Fibroblast of the aortic adventitia (primary cell): ENCODE measurements around the gene KAT6B. TPM values are rescaled to one million over a fixed set of nuclear protein-coding genes. Genes with fewer than 3 reads are reported as not detected.

Source experiments
- DNase-seq: peaks from one replicate; pipeline ENCODE4 v3.0.0-alpha.2; 2010; ENCODE audit warnings: low read depth
- H3K4me3 ChIP-seq: 2 replicates; pipeline ENCODE4 v1.5.1; 2011; ENCODE audit warnings: low read depth, mild to moderate bottlenecking, control low read depth, low read length, moderate library complexity
- CTCF ChIP-seq: IDR thresholded peaks from 2 replicates; pipeline ENCODE4 v1.5.1; 2011; ENCODE audit warnings: mild to moderate bottlenecking, low read length, control low read depth, inconsistent platforms; ENCODE audit not compliant: insufficient read depth
- total RNA-seq: library from RNA; depleted of rRNA; stranded (reverse); fragments of >200 nt; gene quantifications from 2 replicates; pipeline ENCODE4 v1.2.3, GENCODE V29; 2012; ENCODE audit warnings: low replicate concordance

KAT6B gene
- total RNA-seq, 1 donor, result 38.9 TPM

GRCh38 chr10:74855027-74855426 is 28.6 kb downstream of the KAT6B start:
- no peak for TF ChIP-seq CTCF
- DNase-seq, result no peak
- no peak overlapping the region for H3K4me3 ChIP-seq

- H3K4me3 ChIP-seq, result no peak overlapping the region
- DNase-seq, result no peak
- no peak for TF ChIP-seq CTCF
Measured at GRCh38 chr10:74855439-74855838, 29.0 kb downstream of the KAT6B start.

- TF ChIP-seq CTCF, result no peak
- no peak overlapping the region for H3K4me3 ChIP-seq
- no peak for DNase-seq
Measured at GRCh38 chr10:74856940-74857339, 30.5 kb downstream of the KAT6B start.

GRCh38 chr10:74857586-74857985 is 31.2 kb downstream of the KAT6B start:
- TF ChIP-seq CTCF, result no peak
- DNase-seq, result no peak
- no peak overlapping the region for H3K4me3 ChIP-seq

GRCh38 chr10:74859546-74859945 is 33.1 kb downstream of the KAT6B start:
- no peak overlapping the region for H3K4me3 ChIP-seq
- no peak for TF ChIP-seq CTCF
- no peak for DNase-seq

GRCh38 chr10:74862625-74863024 is 36.2 kb downstream of the KAT6B start:
- TF ChIP-seq CTCF, result no peak
- H3K4me3 ChIP-seq, result no peak overlapping the region
- no peak for DNase-seq

- no peak overlapping the region for H3K4me3 ChIP-seq
- peak; percentile 48 for DNase-seq
Measured at GRCh38 chr10:74863551-74863950, 37.2 kb downstream of the KAT6B start.

More at GRCh38 chr10:74863551-74863950, 37.2 kb downstream of the KAT6B start:
- TF ChIP-seq CTCF, result no peak
